Progenitor cell of endocrine pancreas (in vitro differentiated cells): ENCODE data around the gene KRTAP12-4. TPM values are rescaled to one million over a fixed set of nuclear protein-coding genes. Genes with fewer than 3 reads are reported as not detected.
"Not testable (repeated sequence)": the region's sequence is repeated elsewhere in the genome, so short reads cannot be mapped to it uniquely, and the experiment has no call there.

Experiments used
- DNase-seq: peaks from one replicate; pipeline ENCODE4 v3.0.0; 2021; ENCODE audit warnings: low spot score; ENCODE audit not compliant: unreplicated experiment
- H3K27ac Mint-ChIP-seq: 2 replicates; pipeline ENCODE4 v1.8.0; 2021; ENCODE audit warnings: mild to moderate bottlenecking, moderate library complexity, mixed read lengths
- H3K27me3 Mint-ChIP-seq: 2 replicates; pipeline ENCODE4 v1.8.0; 2021; ENCODE audit warnings: mixed read lengths
- H3K36me3 Mint-ChIP-seq: 2 replicates; pipeline ENCODE4 v1.8.0; 2022; ENCODE audit warnings: mixed read lengths; ENCODE audit not compliant: insufficient read depth
- H3K4me1 Mint-ChIP-seq: 2 replicates; pipeline ENCODE4 v1.8.0; 2021; ENCODE audit warnings: low read depth, mixed read lengths
- H3K4me3 Mint-ChIP-seq: 2 replicates; pipeline ENCODE4 v1.8.0; 2021; ENCODE audit warnings: low read depth, mild to moderate bottlenecking, moderate library complexity, mixed read lengths
- H3K9me3 Mint-ChIP-seq: 2 replicates; pipeline ENCODE4 v1.8.0; 2021; ENCODE audit warnings: low read depth, mixed read lengths
- CTCF ChIP-seq: fragments of 200-600 bp; sonication (generic); IDR thresholded peaks from one replicate; pipeline ENCODE4 v1.5.0; 2021; ENCODE audit warnings: antibody characterized with exemption, mild to moderate bottlenecking; ENCODE audit not compliant: unreplicated experiment
- total RNA-seq: library from RNA; stranded (reverse); gene quantifications from 2 replicates; pipeline ENCODE4 v1.2.1, GENCODE V29; 2021

Gene KRTAP12-4
- total RNA-seq, 1 donor from 2014 or later: not detected

- no peak overlapping the region for H3K27ac Mint-ChIP-seq
- peaks cover 12% of the 10 kb centered on the region for H3K9me3 Mint-ChIP-seq
- TF ChIP-seq CTCF: no peak
- H3K4me3 Mint-ChIP-seq: no peak overlapping the region
- H3K4me1 Mint-ChIP-seq: peaks cover 5% of the 10 kb centered on the region
- H3K27me3 Mint-ChIP-seq: peaks cover 71% of the 10 kb centered on the region
- peaks cover 2% of the 10 kb centered on the region for H3K36me3 Mint-ChIP-seq
- DNase-seq: no peak
Observed at GRCh38 chr21:44697811-44698734, 43.6 kb upstream of the KRTAP12-4 start.

- not testable (repeated sequence) for H3K4me1 Mint-ChIP-seq, H3K36me3 Mint-ChIP-seq, DNase-seq, H3K4me3 Mint-ChIP-seq, H3K27ac Mint-ChIP-seq
- H3K9me3 Mint-ChIP-seq: peaks cover 18% of the 10 kb centered on the region
- peaks cover 63% of the 10 kb centered on the region for H3K27me3 Mint-ChIP-seq
Observed at GRCh38 chr21:44697172-44697810, 42.8 kb upstream of the KRTAP12-4 start, which contains the start of gene KRTAP10-12. Gene KRTAP10-12, plus strand, starts transcription at chr21:44697172. Its CDS starts 30 bp downstream, at chr21:44697202.

- Mint-ChIP-seq H3K4me3 (no peak overlapping the region), H3K36me3 (peaks cover 2% of the 10 kb centered on the region), H3K27me3 (peaks cover 61% of the 10 kb centered on the region), H3K4me1 (peaks cover 2% of the 10 kb centered on the region), H3K27ac (no peak overlapping the region), H3K9me3 (peaks cover 22% of the 10 kb centered on the region)
- no peak for DNase-seq
- no peak for TF ChIP-seq CTCF
Observed at GRCh38 chr21:44696572-44696971, 42.1 kb upstream of the KRTAP12-4 start.

- H3K27ac Mint-ChIP-seq: no peak overlapping the region
- no peak for TF ChIP-seq CTCF
Observed at GRCh38 chr21:44695641-44696040, 41.2 kb upstream of the KRTAP12-4 start.

GRCh38 chr21:44695184-44695583 is 40.7 kb upstream of the KRTAP12-4 start:
- Mint-ChIP-seq H3K4me1 (peaks cover 2% of the 10 kb centered on the region), H3K27ac (no peak overlapping the region), H3K27me3 (peaks cover 55% of the 10 kb centered on the region), H3K36me3 (peaks cover 2% of the 10 kb centered on the region), H3K9me3 (peaks cover 23% of the 10 kb centered on the region), H3K4me3 (no peak overlapping the region)
- no peak for TF ChIP-seq CTCF
- no peak for DNase-seq

More at GRCh38 chr21:44695641-44696040, 41.2 kb upstream of the KRTAP12-4 start:
- DNase-seq: no peak
- Mint-ChIP-seq H3K4me1 (peaks cover 2% of the 10 kb centered on the region), H3K27me3 (peaks cover 53% of the 10 kb centered on the region), H3K9me3 (peaks cover 23% of the 10 kb centered on the region), H3K36me3 (peaks cover 2% of the 10 kb centered on the region), H3K4me3 (no peak overlapping the region)
